ENCODE data around the gene PTGES3L.

PTGES3L gene

GRCh38 chr17:43014649-43015542 lies 35.0 kb upstream of the PTGES3L start:
- DNase-seq = no peak
- Histone ChIP-seq H3K4me3 (ENCODE audit: low read depth, low read length) (no peak overlapping the region), H3K27me3 (ENCODE audit: insufficient read depth, low read depth, severe bottlenecking) (no peaks in the 10 kb centered on the region), H3K36me3 (peaks cover 41% of the 10 kb centered on the region), H3K9me3 (ENCODE audit: severe bottlenecking) (no peaks in the 10 kb centered on the region), H3K27ac (no peak overlapping the region)
- no peak for TF ChIP-seq CTCF (IDR thresholded peaks at IDR 0.05; ENCODE audit: low read depth, low read length)

- Histone ChIP-seq H3K4me3 (ENCODE audit: low read depth, low read length) (no peak overlapping the region), H3K36me3 (peaks cover 41% of the 10 kb centered on the region), H3K27me3 (ENCODE audit: insufficient read depth, low read depth, severe bottlenecking) (no peaks in the 10 kb centered on the region), H3K27ac (no peak overlapping the region), H3K9me3 (ENCODE audit: severe bottlenecking) (no peaks in the 10 kb centered on the region)
- no peak for TF ChIP-seq CTCF (IDR thresholded peaks at IDR 0.05; ENCODE audit: low read depth, low read length)
- DNase-seq = no peak
Observed at GRCh38 chr17:43014020-43014648, 34.3 kb upstream of the PTGES3L start.

GRCh38 chr17:43013296-43013695 lies 33.4 kb upstream of the PTGES3L start:
- Histone ChIP-seq H3K9me3 (ENCODE audit: severe bottlenecking) (no peaks in the 10 kb centered on the region), H3K36me3 (peaks cover 39% of the 10 kb centered on the region), H3K4me3 (ENCODE audit: low read depth, low read length) (no peak overlapping the region), H3K27ac (no peak overlapping the region), H3K27me3 (ENCODE audit: insufficient read depth, low read depth, severe bottlenecking) (no peaks in the 10 kb centered on the region)
- no peak for DNase-seq
- no peak for TF ChIP-seq CTCF (IDR thresholded peaks at IDR 0.05; ENCODE audit: low read depth, low read length)

GRCh38 chr17:43011728-43012472 lies 32.0 kb upstream of the PTGES3L start:
- H3K4me3 ChIP-seq (ENCODE audit: low read depth, low read length) = no peak overlapping the region
- no peak for TF ChIP-seq CTCF (IDR thresholded peaks at IDR 0.05; ENCODE audit: low read depth, low read length)
- H3K36me3 ChIP-seq = peaks cover 31% of the 10 kb centered on the region
- no peak for DNase-seq
- H3K9me3 ChIP-seq (ENCODE audit: severe bottlenecking) = no peaks in the 10 kb centered on the region
- no peaks in the 10 kb centered on the region for H3K27me3 ChIP-seq (ENCODE audit: insufficient read depth, low read depth, severe bottlenecking)
- H3K27ac ChIP-seq = no peak overlapping the region

- DNase-seq = no peak
- no peaks in the 10 kb centered on the region for H3K27me3 ChIP-seq (ENCODE audit: insufficient read depth, low read depth, severe bottlenecking)
- H3K27ac ChIP-seq = no peak overlapping the region
- H3K36me3 ChIP-seq = peaks cover 27% of the 10 kb centered on the region
- no peak overlapping the region for H3K4me3 ChIP-seq (ENCODE audit: low read depth, low read length)
- TF ChIP-seq CTCF (IDR thresholded peaks at IDR 0.05; ENCODE audit: low read depth, low read length) = no peak
- H3K9me3 ChIP-seq (ENCODE audit: severe bottlenecking) = no peaks in the 10 kb centered on the region
Observed at GRCh38 chr17:43010667-43011308, 30.9 kb upstream of the PTGES3L start.

Measured in WERI-Rb-1 (cell line).